GM12891 (cell line): ENCODE results near the gene TPK1.

ENCODE experiments used
- DNase-seq: peaks from one replicate; pipeline ENCODE4 v3.0.0; 2011; ENCODE audit warnings: low spot score; ENCODE audit not compliant: insufficient read length
- FAIRE-seq: peaks from 2 replicates; lab custom pipeline; 2011; peaks lifted over from hg19 to GRCh38; lab: Jason Lieb, UNC
- PAX5 ChIP-seq: IDR thresholded peaks from 2 replicates; pipeline ENCODE4 v1.6.1; 2011; ENCODE audit warnings: low read length, moderate library complexity, mild to moderate bottlenecking; ENCODE audit not compliant: insufficient read depth, severe bottlenecking
- POLR2A ChIP-seq: IDR thresholded peaks from 2 replicates; pipeline ENCODE4 v1.6.1; 2011; ENCODE audit warnings: low read depth, low read length, control low read depth
- POLR2AphosphoS5 ChIP-seq: IDR thresholded peaks from 2 replicates; pipeline ENCODE4 v1.6.1; 2011; ENCODE audit warnings: low read depth, low read length, control low read depth
- POU2F2 ChIP-seq: IDR thresholded peaks from 2 replicates; pipeline ENCODE4 v1.6.1; 2011; ENCODE audit warnings: low read depth, mild to moderate bottlenecking, control low read depth, low read length, moderate library complexity
- SPI1 ChIP-seq: IDR thresholded peaks from 2 replicates; pipeline ENCODE4 v1.6.1; 2011; ENCODE audit warnings: low read depth, low read length, control low read depth
- TAF1 ChIP-seq: IDR thresholded peaks from 2 replicates; pipeline ENCODE4 v1.6.1; 2011; ENCODE audit warnings: low read depth, low read length, control low read depth

TPK1 gene

GRCh38 chr7:144676492-144676891 is 159.4 kb downstream of the TPK1 start:
- DNase-seq, result no peak
- TF ChIP-seq PAX5 (no peak), POLR2A (no peak), POLR2AphosphoS5 (no peak), TAF1 (no peak), POU2F2 (no peak), SPI1 (no peak)
- FAIRE-seq, result no peak

- FAIRE-seq, result no peak
- DNase-seq, result no peak
- no peak for TF ChIP-seq TAF1
- TF ChIP-seq POLR2AphosphoS5, result no peak
- TF ChIP-seq POU2F2, result no peak
- no peak for TF ChIP-seq PAX5
- TF ChIP-seq POLR2A, result no peak
- TF ChIP-seq SPI1, result no peak
Observed at GRCh38 chr7:144674550-144674949, 161.3 kb downstream of the TPK1 start.

GRCh38 chr7:144672869-144673268 is 163.0 kb downstream of the TPK1 start:
- no peak for DNase-seq
- TF ChIP-seq POLR2A (no peak), SPI1 (no peak), POLR2AphosphoS5 (no peak), TAF1 (no peak), POU2F2 (no peak), PAX5 (no peak)
- FAIRE-seq, result no peak

GRCh38 chr7:144671429-144671828 is 164.4 kb downstream of the TPK1 start:
- TF ChIP-seq PAX5, result no peak
- no peak for TF ChIP-seq POLR2A
- no peak for TF ChIP-seq TAF1
- TF ChIP-seq SPI1, result no peak
- no peak for TF ChIP-seq POLR2AphosphoS5
- TF ChIP-seq POU2F2, result no peak
- no peak for FAIRE-seq

GRCh38 chr7:144670218-144670617 is 165.6 kb downstream of the TPK1 start:
- DNase-seq, result no peak
- FAIRE-seq, result no peak
- TF ChIP-seq POLR2AphosphoS5, result no peak
- TF ChIP-seq TAF1, result no peak
- TF ChIP-seq PAX5, result no peak
- no peak for TF ChIP-seq POLR2A
- no peak for TF ChIP-seq POU2F2
- TF ChIP-seq SPI1, result no peak

More at GRCh38 chr7:144671429-144671828, 164.4 kb downstream of the TPK1 start:
- no peak for DNase-seq

- DNase-seq (no peak), FAIRE-seq (no peak)
- TF ChIP-seq POLR2A (no peak), PAX5 (no peak), TAF1 (no peak), POU2F2 (no peak), POLR2AphosphoS5 (no peak), SPI1 (no peak)
Observed at GRCh38 chr7:144668503-144668902, 167.3 kb downstream of the TPK1 start.

GRCh38 chr7:144665689-144666381 is 170.0 kb downstream of the TPK1 start:
- TF ChIP-seq POLR2AphosphoS5, result no peak
- TF ChIP-seq PAX5, result no peak
- FAIRE-seq (no peak), DNase-seq (no peak)

- TF ChIP-seq TAF1 (no peak), POLR2A (no peak), SPI1 (no peak), POLR2AphosphoS5 (no peak), PAX5 (no peak), POU2F2 (no peak)
- FAIRE-seq (no peak), DNase-seq (no peak)
Observed at GRCh38 chr7:144659211-144659610, 176.6 kb downstream of the TPK1 start.

- FAIRE-seq, result no peak
Observed at GRCh38 chr7:144656965-144657517, 178.8 kb downstream of the TPK1 start.

GRCh38 chr7:144653449-144653848 is 182.4 kb downstream of the TPK1 start:
- FAIRE-seq, result peak; percentile 41
- no peak for TF ChIP-seq POLR2A
- TF ChIP-seq POU2F2, result no peak
- TF ChIP-seq TAF1, result no peak
- no peak for TF ChIP-seq POLR2AphosphoS5
- TF ChIP-seq PAX5, result no peak
- TF ChIP-seq SPI1, result no peak
- DNase-seq, result no peak

More at GRCh38 chr7:144656965-144657517, 178.8 kb downstream of the TPK1 start:
- DNase-seq, result no peak
- no peak for TF ChIP-seq TAF1
- peak; percentile 15; the same call in 1 of the 2 replicates for TF ChIP-seq SPI1
